ENCODE results near the gene CCL13.

DNA sequence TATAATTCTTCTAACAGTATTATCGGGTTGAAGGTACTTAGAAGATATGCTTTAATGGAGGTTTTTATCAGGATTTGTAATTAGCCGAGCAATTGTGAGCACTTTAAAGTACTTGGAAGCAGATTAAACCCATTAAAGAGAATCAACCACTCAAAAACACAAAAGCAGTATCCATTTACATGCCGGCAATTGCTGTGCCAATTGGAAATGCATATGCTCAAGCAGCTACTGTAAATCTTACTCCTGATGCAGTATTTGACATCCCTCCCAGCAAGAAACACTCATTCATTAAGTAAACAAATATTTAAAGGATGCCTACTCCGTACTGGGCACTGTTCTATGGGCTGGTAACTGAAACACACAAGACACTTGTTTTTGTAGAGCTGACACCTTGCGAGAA is 18.2 kb downstream of the CCL13 start:
- no peak for TF ChIP-seq FOXK2 (IDR thresholded peaks at IDR 0.05)
- no peak for TF ChIP-seq SP1 (IDR thresholded peaks at IDR 0.05)
- no peak for TF ChIP-seq ELF4 (IDR thresholded peaks at IDR 0.05)
- no peak for TF ChIP-seq BHLHE40 (IDR thresholded peaks at IDR 0.05; ENCODE audit: borderline replicate concordance)
- TF ChIP-seq L3MBTL2 (conservative IDR thresholded peaks at IDR 0.05), result no peak
- no peak for TF ChIP-seq FOXM1 (IDR thresholded peaks at IDR 0.05; ENCODE audit: borderline replicate concordance)
- no peak for TF ChIP-seq ARNT (IDR thresholded peaks at IDR 0.05)
- TF ChIP-seq TARDBP (IDR thresholded peaks at IDR 0.05), result no peak

Measured in HEK293T (cell line).